GM21576 (cell line): ENCODE measurements around the gene ZNF319.

Experiments used
- ATAC-seq: cut with Tn5 transposase; IDR thresholded peaks from one replicate; pipeline ENCODE4 v1.9.1; 2021; ENCODE audit warnings: mild to moderate bottlenecking, moderate library complexity; ENCODE audit not compliant: unreplicated experiment

ZNF319 gene

DNA sequence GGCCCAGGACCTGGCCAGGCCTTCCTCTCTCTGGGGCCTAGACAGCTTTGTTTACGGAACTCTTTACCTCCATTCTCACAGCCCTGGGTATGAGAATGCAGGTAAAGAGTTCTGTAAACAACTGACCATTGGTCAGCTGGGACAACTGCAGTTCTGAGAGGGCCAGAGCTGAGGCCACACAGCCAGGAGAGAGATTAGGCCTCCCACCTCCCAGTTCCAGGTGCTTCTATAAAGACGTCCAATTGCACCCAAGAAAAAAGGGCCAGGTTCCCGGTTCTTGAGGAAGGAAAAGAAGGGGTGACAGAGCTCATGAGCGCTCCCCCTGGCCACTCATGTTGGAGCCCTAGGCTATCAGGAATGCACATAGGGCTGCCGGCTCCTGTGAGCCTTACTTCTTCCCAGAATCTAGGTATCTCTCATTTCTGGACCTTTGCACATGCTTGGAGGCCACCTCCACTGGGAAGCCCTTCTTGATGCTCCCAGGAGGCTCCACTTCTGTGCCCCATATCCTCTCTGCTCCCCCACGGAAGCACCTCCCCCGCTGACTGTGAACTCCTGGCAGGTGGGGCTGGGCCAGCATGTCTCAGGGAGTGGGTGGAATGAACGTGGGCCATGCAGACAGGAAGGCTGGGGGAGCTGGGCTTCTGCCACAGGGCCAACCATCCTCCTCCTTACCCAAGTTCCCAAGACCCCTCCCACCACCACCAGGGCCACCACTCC, 42.6 kb downstream of the ZNF319 start:
- ATAC-seq: no peak

DNA sequence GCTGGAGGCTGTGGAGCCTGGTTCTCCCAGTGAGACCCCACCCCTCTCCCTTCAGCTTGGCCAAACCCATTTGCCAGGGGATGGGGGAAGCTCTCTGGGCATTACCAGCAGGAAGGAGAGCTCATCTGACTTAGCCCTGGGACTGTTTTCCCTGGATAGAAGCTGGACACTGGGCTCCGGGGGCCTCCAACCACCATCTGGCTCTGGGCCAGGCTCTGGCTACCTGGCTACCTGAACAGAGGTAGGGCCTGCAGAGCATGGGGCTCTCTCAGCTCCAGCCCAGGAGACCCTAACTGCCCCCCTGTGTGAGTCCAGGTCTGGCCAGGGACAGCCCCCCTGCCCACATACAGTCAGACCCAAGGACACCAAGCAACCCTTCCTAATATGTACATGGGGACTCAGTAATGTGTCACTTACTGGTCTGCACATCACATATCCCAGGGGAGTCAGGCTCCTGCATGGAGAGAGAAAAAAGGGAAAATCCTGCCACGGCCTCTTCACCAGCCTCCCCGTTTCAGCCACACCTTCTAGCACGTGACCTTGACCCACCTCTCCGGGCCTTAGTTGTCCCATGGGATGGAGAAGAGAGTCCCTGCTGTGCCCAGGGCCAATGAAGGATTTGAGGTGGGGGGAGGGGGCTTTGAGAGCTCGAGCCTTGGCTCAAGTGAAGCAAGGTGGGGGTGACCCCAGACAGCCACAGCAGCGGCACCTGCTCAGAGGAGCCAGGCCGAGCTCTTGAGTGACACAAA, 43.4 kb downstream of the ZNF319 start:
- ATAC-seq: no peak

- ATAC-seq: no peak
Observed at GRCh38 chr16:57956270-57956808, 44.1 kb downstream of the ZNF319 start.

DNA sequence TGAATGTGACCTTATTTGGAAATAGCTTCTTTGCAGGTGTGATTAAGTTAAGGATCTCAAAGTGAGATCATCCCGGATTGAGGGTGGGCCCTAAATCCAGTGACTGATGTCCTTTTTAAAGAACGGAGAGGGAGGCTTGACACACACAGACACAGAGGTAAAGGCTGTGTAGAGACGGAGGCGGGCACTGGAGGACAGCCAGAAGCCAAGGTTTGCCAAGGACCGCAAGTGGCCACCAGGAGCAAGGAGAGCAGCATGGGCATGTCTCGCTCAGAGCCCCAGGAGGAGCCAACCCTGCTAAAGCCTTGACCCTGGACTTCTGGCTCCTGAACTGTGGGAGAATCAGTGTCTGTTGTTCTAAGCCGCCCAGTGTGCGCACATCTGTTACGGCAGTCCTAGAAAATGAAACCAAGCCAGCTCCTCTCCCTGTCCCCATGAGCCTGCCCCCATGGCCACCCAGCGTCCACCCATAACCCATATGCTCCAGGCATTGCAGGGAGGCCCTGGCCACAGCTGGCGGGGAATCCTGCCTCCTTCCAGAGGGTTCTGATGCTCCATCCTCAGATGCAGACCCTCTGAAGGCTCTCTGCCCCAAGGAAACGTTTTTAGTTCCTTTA, 44.8 kb downstream of the ZNF319 start:
- no peak for ATAC-seq

DNA sequence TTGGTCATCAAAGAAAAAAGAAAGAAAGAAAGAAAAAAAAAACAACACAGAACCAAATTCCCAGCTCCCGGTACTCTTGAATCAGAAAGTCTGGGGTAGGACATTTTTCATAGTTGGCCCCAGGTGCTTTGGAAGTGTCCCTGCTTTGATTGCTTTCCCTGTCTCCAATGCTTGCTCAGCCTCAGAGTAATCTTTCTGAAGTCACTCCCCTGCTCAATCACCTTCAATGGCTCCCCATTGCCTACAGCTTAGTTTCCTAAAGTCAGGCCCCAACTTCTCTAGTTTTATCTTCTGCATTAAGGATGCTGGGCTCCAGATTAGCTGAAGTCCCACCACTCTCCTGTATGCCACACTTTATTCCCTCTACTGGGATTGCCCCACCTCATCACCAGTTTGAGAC, 46.6 kb downstream of the ZNF319 start:
- no peak for ATAC-seq

- no peak for ATAC-seq
Observed at GRCh38 chr16:57952909-57953308, 47.6 kb downstream of the ZNF319 start.

DNA sequence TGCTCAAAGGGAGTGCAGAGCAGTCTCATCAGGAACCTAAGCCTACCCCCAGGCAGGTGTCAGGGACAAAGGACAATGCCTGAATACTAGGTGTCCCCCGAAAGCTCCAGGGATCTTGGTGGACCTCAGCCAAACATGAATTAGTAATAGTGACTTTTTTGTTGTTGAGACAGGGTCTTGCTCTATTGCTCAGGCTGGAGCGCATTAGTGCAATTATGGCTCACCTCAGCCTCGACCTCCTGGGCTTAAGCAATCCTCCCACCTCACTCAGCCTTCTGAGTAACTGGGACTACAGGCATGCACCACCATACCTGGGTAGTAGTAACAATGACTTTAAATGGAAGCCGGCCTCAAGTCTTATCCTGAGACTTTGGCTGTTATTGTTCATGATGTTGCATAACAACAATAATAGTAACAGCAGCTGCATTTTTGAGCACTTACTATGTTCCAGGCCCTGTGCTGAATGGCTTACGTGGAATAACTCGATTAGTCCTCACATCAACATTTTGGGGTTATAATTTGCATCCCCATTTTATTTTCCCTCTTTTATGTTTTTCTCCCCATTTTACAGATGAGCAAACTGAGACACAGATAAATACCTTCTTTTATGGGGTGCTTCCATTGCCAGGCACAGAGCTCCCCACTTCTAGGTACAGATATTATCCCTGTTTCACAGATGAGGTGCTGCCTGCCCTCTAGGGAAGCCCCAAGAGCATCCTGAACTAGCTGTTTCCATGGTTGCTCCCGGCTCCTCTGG, 49.1 kb downstream of the ZNF319 start:
- ATAC-seq: no peak

- no peak for ATAC-seq
Observed at GRCh38 chr16:57950382-57950781, 50.1 kb downstream of the ZNF319 start.

- no peak for ATAC-seq
Observed at GRCh38 chr16:57949595-57950238, 50.8 kb downstream of the ZNF319 start.

DNA sequence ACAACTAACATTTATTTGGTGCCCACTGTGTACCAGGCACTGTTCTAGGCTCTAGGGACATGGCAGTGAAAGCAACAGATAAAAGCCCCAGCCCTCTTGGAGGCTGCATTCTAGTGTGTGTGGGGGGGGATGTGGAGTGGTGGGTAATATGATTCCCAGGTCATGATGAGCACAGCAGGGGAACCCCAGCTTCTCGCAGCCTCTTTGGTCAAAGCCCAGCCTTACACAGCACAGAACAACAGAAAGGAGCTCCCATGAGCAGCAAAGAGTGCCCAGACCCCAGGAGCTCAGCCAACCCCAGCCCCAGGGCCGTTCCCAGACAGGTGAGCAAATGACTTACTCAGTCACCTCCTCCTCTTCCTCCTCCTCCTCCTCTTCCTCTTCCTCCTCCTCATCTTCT, 51.5 kb downstream of the ZNF319 start:
- ATAC-seq: no peak

DNA sequence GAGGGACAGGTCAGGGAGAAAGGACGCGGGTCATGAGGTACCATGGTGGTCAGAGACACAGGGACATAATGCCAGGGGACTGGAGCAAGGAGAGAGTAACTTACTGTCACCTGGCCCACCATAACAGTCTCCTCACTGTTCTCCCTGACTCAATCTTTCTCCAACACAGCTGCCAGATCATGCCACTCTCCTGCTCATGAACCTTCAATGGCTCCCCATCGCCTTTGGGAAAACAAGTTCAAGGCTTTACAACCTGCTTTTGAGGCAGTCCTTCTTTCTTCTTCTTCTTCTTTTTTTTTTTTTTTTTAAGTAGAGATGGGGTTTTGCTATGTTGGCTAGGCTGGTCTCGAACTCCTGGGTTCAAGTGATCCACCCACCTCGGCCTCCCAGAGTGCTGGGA, 52.4 kb downstream of the ZNF319 start:
- no peak for ATAC-seq

DNA sequence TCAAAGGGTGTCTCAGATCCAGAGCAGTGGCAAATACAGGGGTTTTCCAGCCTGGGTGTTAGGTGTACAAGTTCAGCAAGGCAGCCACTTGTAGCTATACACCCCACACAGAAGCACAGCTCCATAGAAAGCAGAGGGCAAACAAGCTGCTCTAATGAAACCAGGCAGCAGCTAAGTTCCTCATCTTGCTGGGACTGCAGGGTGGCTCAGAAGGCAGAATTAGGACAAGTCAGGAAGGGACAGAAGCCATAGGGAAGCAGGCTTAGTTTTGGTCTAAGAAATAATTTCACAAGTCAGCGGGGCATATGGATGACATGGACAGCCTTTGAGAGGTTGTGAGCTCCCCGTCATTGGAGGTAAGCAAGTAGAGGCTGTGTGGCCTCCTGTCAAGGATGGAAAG, 53.2 kb downstream of the ZNF319 start:
- no peak for ATAC-seq

DNA sequence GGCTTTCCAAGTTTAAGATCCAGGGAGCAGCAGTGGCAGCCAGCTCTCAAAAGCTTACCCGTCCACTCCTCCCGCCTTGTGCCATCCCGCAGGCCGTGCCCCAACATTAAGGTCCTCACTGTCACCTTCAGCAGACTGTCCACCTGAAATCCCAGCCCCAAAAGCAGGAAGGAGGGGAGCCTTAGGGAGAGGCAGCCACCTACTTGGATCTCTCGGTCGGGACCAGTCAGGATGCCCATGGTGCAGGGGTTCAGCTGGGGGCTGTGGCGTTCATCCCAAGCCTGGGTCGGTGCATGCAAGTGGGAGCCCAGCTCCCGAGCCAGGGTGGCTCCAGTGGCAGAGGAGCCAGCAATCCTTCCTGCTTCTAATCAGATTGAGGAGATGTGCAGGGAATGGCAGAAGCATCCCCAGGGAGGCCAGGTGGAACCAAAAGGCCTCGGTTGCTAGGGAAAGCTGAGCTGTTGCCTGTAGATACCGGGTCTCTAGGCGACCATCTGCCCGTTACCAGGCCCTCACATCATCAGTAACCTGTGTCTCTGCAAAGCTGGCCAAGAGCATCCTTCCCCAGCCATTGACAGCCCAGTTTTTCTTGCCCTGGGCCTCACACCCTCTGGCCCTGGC, 54.2 kb downstream of the ZNF319 start:
- no peak for ATAC-seq

DNA sequence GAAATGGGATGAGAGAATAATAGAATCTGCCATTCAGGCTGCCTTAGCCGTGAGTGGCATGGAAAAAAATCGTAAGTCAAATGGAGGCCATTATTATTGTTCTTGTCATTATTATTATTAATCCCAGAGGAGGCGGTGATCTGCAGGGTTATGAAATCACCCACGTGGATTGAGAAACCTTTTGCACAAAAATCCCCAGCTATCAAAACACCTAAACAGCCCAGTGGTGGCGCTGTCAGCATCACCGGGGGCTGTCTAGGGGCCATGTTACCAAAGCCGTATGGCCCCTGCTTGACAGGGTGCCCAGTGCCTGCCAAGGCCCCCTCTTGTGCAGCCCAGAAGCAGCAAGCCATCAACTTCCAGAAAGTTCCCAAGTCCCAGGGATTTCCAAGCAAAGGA, 54.7 kb downstream of the ZNF319 start:
- no peak for ATAC-seq

GRCh38 chr16:57944970-57945739, 55.3 kb downstream of the ZNF319 start:
- no peak for ATAC-seq
